GM21528 (cell line): ENCODE measurements around the gene SNPH.

Experiments used
- ATAC-seq: cut with Tn5 transposase; IDR thresholded peaks from one replicate; pipeline ENCODE4 v1.9.1; 2021; ENCODE audit warnings: mild to moderate bottlenecking, moderate library complexity; ENCODE audit not compliant: unreplicated experiment, low FRiP score

Gene SNPH

DNA sequence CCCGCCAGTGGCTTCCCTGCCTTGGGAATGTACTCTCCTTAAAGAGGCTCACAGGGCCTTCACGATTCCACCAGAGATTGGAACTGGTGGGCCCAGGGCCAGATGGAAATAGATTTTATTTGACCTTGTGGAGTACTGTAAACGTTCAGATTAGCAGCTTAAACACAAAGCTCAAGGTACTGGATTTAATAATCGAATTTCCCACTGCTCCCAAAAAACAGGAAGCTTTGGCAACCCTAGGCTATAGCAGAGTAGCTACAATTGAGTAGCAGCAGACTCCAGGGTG lies 55.5 kb downstream of the SNPH start:
- ATAC-seq: no peak

DNA sequence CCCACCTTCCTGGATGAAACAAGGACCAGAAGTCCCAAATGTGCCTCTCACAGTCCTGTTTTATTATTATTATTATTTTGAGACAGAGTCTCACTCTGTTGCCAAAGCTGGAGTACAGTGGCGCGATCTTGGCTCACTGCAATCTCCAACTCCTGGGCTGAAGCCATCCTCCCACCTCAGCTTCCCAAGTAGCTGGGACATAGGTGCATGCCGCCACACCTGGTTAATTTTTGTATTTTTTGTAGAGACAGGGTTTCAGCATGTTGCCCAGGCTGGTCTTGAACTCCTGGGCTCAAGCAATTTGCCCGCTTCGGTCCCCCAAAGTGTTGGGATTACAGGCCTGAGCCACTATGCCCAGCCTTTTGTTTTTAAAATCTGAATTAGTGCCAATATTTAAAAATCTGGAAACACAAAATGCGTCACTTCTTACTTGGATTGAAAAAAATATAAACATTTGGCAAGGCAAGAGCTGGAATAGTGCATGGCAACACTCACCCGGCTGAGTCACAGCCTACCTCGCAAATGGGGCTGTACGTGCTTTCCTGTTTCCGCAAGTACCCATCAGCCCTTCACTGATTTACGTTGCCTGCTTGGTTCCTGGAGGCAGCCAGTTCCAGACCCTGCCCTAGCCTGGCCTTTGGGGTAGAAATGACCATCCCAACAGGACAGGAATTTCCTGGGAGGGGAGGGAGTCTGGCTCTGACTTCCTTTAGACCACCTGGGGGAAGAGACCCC lies 56.6 kb downstream of the SNPH start:
- no peak for ATAC-seq

DNA sequence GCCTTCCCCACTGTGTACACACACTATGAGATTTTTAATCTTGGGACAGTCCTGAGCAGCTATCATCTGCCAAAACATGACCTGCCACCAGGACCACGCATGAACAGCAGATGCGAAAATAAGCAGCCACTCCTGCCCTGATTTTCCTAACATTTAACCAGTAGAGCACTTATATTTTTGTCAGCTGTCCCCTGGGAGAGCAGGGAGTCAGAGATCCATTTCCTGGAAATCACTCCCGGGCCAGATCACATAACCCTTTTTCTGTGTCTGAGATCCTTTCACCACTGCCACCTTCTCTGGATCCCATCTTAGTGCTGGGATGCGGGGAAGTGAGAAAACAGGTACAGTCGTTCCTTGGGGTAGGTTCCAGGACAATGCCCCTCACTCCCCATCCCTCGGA lies 57.2 kb downstream of the SNPH start:
- ATAC-seq: no peak

DNA sequence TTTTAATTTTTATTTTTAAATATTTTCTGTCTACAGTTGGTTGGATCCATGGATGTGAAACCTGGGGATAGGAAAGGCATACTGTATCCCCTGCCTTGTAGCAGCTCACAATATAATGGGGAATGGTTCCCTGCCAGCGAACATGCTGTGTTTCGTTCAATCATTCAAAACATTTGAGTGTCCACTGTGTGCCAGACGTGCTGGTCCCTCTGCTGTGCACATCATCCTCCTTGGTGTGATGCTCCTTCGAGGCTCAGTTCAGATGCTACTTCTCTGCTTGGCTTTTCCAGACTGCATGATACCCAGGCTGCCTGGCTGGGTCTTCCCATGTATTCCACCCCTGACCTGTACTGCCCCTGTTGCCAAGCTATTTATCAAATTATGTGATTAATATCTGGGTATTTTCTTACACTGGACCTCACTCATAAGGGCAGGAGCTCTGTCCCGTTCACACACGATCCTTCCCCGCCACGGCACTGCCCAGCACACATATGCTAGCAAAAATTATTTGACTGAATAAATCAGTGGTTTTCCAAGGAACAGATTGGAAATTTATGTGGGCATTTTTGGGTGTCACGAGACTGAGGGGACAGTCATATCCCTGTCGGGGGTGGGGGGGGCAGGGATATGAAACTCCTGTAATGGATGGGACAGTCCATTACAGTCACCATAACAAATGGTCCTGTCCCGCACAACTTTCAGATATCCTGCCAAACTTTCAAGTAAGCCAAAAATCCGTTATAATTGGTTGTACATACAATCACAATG lies 57.9 kb downstream of the SNPH start:
- no peak for ATAC-seq

DNA sequence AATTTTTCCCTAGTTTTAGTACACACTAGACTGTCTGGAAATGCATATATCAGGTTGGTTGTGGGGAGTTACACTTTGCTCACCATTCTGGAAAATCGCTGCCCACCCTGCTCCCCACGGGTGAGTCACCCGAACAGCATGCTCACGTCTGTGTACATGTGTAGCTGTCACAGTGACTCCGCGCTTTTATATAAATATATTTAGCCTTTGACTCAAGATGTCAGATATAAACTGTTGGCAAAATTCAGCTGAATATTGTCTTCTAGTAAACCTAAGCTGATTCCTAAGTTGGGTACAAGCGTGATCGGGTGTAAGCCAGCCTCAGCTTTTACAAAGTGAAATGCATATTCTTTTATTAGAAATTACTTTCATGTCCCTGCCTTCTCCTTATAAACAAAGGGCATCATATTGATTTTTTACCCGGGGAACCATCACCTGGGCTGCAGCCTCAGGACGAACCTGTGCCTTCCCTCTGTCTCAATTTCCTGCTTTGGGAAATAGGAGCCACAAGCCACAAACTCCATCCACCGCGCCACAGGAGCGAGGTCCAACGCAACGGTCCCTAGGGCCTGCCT lies 58.6 kb downstream of the SNPH start:
- ATAC-seq: no peak

DNA sequence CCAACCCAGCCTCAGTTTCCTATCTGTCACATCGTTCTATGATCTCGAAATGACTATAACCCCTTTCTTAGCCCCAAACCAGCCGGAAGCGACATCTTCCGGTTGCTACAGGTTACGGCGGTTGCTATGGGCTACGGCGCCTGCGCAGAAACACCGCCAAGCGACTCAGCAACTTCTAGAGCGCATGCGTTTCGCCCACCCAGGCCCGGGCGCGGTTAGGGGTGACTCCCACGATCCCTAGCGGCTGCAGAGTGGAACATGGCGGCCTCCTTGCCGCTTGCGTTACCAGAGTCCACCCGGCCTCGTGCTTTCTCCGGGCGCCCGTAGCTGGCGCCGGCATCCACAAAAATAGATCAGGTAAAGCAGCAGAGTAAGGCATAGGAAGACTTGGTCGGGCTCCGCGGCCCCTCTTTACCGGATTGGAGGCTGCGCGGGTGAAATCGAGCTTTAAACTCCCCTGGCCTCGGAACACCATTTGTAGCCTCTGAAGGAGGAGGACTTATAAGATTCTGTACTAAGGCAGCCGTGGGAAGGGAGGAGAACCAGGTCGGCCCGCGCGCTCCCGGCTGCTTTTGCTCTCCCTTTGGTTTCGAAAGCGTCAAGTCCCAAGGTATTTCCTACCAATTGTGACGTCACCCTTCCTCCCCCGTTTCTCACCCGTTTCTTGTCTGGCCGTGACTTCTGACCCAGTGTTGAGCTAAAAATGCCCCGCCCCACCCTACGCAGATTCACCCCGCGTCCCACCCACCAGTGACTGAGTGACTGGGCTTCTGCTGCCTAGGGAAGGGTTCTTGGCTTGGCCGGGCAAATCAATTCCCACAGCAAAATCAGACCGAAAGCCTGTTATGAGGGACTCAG lies 59.3 kb downstream of the SNPH start:
- ATAC-seq: peak; percentile 77

DNA sequence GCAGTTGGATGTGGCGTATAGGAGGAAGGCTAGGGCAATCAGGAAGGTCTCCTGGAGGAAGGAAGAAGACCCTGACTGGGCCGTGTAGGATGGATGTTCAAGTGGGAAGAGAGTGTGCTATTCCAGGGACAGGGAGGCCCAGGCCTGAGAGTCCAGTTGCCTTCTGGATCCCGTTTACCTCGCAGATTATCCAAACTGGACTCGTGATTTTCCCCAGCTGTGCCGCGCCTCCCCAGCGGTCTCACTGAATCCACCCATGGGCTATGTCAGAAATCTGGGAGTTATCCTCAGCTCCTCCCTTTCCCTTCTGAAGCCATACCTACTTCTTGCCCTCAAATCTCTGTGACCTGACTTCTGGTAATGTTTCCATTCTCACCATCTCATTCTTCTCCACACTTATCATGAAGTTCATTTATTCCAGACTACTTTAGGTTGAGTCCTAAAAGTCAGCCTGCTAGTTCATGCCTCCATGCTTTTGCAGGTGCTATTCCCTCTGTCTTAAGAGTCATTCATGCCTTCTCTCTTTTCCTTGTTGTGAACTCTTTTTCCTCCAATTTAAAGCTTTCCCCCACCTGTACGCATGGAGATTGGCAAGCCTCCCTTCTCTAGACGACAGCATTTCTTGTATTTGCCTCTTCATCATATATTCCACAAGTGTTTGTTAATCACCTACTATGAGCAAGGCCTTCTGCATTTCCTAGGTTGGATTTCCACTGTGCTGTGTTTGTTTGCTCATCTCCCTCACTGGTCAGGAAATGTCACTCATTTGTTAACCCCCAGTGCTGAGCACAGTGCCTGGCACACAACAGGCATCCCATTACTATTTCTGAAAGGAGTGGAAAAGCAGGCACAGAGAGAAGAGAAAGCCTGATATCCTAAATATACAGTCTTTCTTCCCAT lies 60.2 kb downstream of the SNPH start:
- ATAC-seq: no peak

DNA sequence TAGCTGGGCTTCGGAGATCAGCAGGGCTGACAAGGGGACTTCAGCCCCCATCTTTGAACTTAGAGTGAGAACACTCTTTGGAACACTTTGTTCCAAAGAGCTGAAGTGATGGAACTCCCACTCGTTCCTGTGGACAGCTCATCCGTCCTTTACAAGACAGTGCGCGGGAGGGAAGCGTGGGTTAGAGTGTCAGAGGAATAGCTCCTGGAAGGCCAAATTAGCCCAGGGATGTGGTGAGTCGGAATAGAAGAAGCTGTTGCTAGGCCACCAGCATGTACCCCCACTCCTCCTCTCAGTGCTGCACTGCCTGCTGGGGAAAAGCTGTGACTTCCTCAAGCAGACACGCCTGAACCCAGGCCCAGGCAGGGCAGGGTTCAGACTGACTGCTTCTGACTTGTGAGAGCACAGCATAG lies 61.2 kb downstream of the SNPH start:
- ATAC-seq: no peak

DNA sequence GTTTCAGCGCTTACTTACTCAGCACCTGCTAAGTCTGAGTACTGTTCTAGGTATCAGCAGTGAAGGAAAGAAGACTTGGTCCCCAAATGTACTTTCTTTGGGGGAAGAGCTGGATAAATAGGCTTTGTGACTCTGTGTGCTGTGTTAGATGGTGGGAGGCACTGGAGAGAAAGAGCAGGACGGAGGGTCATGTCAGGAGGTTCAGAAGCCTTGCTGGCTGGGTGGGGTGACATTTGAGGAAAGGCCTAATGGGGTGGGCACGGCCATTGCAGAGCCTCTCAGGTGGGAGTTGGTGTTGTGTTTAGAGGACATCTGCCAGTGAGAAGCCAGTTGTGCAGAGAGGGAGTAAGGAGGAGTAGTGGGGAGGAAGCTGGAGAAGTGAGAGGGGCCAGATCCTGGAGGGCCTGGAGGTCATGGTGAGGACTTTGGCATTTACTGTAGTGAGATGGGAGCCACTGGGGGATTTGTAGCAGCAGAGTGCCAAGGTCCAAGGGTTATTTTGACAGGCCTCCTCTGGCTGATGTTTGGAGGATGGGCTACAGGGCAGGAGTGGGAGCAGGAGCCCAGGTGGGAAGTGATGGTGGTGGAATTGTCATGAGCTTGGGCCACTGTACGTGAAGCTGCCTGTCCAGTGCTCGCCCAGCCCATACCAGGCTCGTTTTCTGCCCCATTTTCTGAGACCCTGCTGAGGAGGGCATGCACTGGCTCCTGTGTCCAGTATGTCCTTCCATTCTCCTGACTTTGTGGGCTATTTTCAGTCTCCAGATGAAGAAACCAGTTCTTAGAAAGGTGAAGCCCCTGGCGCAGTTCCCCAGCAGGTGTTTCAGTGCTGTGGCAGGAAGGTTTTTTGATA lies 62.0 kb downstream of the SNPH start:
- no peak for ATAC-seq

DNA sequence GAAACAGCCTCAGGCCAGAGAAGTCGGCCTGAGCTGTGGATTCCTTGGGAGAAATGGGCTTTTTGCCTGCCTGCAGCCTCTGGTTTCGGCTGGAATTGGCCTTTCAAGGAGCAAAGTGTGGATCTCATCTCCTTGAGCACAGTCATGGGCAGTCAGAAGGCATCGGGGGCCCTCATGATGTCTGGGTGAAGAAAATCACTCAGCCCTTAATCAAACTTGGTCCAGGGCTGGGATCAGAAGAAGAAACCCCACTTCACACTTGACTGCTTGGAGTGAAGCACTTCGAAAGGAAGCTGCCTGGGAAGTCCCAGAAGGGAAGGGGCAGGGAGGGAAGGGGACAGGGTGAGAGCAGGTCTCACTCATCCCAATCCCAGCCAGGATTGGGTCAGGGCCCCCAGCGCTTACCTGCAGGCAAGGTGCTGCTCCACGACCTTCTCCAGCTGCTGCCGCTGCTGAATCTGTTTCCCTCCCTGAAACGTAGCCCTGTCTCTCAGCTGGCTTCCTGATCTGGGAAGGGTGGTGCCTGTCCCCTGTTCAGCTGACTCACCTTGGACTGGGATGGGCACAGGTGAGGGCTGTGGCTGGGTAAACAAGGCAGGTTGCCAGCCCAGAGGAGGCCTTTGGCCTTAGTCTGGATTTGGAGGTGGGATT lies 62.7 kb downstream of the SNPH start, which contains the start of gene SDCBP2:
Gene SDCBP2, minus strand, starts transcription at position 460 of the 651 bp plus-strand sequence. CDS start 8,723 bp downstream, outside the sequence.
- ATAC-seq: no peak

DNA sequence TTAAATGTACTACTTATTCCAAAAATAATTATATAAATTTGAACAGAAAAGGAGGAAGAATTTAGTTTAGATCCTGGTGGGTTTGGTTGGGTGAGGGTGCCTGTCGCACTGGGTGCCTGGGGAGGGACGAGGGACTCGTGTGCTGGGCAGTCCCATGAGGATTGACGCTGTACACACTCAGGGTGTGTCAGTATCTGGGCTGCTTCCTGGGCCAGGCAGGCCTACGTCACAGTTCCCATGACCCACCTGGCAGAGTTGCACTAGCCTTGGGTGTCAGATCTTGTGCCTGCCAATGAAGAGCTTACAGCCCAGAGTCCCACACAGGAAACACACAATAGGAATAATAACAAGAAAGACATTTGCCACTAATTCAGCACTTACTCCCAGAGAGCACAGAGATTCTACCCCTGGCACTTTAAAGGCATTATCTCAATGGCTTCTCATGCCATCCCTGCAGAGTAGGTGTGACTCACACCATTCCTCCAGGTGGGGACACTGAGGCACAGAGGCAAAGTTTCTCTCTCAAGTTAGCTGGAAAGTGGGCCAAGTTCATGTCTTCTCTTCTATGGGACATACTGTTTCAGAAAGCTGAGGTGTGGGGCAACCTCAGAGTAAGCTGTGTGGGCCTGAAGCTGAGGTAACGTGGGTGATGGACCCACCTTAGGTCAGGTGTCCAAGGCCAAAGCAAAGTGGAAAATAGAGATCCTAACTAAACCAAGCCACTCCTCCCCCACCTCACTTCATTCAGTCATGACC lies 64.2 kb downstream of the SNPH start:
- ATAC-seq: no peak

DNA sequence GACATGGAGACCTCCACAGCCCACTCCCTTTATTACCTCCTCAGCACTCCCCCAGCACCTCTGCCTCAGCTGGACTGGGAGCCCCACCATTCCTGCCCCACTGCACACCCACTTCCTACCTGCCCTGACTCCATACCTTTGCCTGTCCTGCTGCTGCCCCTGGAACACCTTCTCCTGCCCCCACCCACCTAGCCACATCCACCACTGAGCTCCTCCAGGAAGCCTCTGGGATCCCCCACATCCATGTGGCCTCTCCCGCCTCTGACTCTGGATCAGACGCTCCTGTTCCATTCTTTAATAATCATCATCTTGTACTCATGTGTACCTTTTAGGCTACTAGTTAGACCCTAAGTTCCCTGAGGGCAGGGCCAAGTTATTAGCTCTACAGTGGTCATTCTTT lies 65.0 kb downstream of the SNPH start:
- no peak for ATAC-seq

DNA sequence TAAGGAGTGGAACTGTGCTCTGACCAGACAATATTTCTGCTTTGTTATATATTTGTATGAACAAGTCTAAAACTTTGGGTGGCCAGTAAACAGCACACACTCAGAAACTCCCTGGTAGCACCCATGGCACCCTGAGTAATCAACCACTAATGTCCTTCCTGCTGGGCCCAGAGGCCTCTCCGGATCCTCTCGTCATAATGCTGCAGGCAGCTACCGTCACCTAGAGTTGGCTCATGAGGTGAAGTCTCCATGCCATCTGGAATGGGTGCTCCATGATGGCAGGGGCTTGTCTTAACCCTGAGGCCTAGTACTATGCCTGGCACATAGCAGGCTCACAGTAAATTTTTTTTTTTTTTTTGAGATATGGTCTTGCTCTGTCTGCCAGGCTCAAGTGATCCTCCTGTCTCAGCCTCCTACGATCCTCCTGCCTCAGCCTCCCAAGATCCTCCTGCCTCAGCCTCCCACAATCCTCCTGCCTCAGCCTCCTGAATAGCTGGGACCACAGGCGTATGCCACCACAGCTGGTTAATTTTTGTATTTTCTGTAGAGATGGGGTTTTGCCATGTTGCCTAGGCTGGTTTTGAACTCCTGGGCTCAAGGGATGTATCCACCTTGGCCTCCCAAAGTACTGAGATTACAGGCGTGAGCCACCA lies 65.8 kb downstream of the SNPH start:
- no peak for ATAC-seq

DNA sequence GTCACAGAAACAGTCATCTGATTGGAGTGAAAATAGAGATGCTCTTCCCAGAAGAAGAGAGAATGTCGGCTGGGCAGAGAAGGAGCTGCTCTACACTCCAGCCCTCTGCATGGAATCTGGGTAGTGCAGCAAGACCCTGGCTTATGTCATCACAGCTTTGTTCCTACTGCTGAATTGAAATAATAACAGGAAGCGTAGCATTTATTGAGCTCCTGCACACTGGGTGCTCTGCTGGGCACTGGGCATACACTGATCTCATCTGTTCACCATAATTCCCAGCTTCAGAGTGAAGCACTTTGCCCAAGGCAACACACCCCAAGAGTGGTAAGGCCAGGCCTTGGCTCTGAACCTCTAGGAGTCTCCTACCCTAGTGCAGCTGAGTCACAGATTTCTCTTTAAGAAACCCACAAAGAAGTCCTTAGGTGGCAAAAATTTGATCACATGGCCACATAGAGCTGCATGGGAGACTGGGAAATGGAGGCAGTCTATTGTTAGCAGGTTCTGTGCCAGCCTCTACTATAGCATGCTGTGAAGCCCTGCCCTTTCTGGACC lies 66.7 kb downstream of the SNPH start:
- no peak for ATAC-seq

DNA sequence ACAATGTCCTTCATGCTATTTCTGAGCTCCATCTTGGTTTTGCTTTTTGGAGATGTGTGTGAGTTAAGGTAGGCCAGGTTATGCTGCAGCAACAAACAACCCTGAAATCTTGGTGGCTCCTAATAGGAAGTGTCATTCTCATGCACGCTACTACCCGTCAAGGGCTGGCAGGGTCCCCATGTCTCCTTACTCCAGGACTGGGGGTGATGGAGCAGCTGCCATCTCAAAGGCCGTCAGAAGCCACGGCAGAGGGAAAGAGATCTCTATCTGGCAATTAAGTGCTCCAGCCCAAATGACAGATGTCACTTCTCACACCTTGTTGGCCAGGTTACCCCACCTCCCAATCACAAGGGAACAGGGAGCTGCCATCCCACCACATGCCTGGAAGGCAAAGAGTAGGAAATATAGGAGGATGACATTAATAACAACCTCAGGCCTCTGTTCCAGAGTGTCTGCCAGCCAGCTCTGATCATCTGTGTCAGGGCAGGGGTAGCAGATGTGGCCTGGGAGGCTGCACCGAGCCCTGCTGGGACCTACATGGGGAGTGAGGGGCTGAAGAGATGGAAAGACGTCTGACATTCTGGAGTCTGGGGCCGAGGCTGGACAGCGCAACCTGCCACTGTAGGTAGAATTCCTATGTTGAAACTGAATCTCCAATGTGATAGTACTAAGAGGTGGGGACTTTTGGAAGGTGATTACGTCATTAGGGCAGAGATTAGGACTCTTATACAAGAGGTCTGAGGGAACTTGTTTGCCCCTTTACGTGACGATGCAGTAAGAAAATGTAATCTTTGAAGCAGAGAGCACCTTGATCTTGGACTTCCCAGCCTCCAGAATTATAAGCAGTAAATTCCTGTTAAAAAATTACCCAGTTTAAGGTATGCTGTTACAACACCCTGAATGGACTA lies 67.6 kb downstream of the SNPH start:
- no peak for ATAC-seq

DNA sequence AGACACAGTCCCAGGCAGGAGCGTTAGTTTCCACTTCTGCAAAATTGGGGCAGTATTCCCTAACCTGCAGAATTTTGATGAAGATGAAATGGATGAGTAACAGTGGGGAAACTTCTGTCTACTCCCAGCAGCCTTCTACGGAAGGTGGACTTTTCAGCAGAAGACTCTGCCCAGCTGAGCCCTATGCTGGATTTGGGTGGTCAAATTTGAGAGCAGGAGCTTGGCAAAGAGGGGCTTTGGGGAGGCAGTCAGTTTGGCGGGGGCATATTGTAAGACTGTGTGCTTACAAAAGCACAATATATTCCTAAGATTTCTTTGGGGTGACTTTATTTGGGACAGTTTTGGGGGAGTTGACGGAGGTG lies 68.3 kb downstream of the SNPH start:
- ATAC-seq: no peak
